ENCODE measurements around the gene EPPIN.

DNA sequence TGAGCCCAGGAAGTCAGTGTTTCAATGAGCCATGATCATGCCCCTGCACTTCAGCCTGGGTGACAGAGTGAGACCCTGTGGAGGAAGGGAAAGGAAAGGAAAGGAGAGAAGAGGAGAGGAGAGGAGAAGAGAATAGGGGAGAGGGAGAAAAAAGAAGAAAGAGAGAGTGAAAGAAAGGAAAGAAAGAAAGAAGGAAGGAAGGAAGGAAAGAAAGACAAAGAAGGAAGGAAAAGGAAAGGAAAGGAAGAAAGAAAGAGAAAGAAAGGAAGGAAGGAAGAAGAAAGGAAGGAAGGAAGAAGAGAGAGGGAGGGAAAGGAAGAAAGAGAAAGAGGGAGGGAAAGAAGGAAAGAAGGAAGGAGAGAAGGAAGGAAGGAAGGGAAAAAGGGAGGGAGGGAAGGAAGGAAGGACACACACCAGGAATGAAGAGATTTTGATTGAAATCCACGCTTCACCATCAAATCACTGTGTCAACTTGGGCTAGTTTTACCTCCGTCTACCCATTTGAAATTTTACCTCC, 17.6 kb upstream of the EPPIN start:
- TF ChIP-seq ARNTL (CRISPR knock-in tag; IDR thresholded peaks at IDR 0.05; ENCODE audit: borderline replicate concordance, low read depth) (no peak), RARB (CRISPR knock-in tag; IDR thresholded peaks at IDR 0.05) (no peak), ZC3H10 (CRISPR knock-in tag; IDR thresholded peaks at IDR 0.05) (no peak), GLIS3 (CRISPR knock-in tag; IDR thresholded peaks at IDR 0.05) (no peak)
- TF ChIP-seq, protein P1, sequence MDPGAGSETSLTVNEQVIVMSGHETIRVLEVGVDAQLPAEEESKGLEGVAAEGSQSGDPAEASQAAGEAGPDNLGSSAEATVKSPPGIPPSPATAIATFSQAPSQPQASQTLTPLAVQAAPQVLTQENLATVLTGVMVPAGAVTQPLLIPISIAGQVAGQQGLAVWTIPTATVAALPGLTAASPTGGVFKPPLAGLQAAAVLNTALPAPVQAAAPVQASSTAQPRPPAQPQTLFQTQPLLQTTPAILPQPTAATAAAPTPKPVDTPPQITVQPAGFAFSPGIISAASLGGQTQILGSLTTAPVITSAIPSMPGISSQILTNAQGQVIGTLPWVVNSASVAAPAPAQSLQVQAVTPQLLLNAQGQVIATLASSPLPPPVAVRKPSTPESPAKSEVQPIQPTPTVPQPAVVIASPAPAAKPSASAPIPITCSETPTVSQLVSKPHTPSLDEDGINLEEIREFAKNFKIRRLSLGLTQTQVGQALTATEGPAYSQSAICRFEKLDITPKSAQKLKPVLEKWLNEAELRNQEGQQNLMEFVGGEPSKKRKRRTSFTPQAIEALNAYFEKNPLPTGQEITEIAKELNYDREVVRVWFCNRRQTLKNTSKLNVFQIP (CRISPR knock-in tag; IDR thresholded peaks at IDR 0.05; ENCODE audit: borderline replicate concordance, low read depth): no peak

Measured in SK-N-SH treated with all-trans-retinoic acid at 6 μM for 48 hours (cell line).